Measurements from ENCODE around the gene SFMBT1. TPM values are rescaled to one million over a fixed set of nuclear protein-coding genes. Genes with fewer than 3 reads are reported as not detected.

Gene SFMBT1
- total RNA-seq, 6 experiments from 2014 or later, result 9.2 to 14.0 (median 10.7) TPM

DNA sequence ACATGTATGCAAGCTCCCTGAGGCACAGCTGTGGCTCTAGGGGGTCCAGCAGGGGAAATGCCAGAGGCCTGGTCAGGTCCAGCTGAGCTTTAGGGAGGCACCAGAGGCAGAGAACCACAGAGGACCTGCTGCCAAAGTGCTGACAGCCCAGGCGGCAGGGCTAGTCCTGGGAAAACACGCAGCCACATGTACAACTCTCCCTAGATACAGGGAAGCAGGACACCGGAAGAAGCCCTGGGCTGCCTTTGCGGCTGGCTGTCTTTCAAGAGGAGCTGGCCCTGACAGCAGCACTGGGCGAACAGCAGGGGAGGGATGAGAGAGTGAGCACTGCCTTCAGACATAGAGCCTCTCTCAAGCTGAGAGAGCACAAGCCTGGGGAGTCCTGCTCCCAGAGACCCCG, 43.6 kb upstream of the SFMBT1 start:
- Histone ChIP-seq H3K36me3 (peaks cover 0 to 7% (median 1%) of the 10 kb centered on the region in 4 donors), H3K4me1 (peaks cover 0 to 35% (median 12%) of the 10 kb centered on the region in 4 donors), H3K9me3 (no peaks in the 10 kb centered on the region), H3K27me3 (no peaks in the 10 kb centered on the region), H3K27ac (no peak overlapping the region), H3K4me3 (no peak overlapping the region)
- no peak for ATAC-seq
- intact Hi-C loops (cut with DNase I), result no loop called here
- TF ChIP-seq, protein P1, sequence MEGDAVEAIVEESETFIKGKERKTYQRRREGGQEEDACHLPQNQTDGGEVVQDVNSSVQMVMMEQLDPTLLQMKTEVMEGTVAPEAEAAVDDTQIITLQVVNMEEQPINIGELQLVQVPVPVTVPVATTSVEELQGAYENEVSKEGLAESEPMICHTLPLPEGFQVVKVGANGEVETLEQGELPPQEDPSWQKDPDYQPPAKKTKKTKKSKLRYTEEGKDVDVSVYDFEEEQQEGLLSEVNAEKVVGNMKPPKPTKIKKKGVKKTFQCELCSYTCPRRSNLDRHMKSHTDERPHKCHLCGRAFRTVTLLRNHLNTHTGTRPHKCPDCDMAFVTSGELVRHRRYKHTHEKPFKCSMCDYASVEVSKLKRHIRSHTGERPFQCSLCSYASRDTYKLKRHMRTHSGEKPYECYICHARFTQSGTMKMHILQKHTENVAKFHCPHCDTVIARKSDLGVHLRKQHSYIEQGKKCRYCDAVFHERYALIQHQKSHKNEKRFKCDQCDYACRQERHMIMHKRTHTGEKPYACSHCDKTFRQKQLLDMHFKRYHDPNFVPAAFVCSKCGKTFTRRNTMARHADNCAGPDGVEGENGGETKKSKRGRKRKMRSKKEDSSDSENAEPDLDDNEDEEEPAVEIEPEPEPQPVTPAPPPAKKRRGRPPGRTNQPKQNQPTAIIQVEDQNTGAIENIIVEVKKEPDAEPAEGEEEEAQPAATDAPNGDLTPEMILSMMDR (IDR thresholded peaks at IDR 0.05), result no peak
- no peak for DNase-seq
- 100% methylated on average over 1 of the region's 6 CpGs for WGBS (ENCODE audit: insufficient coverage, low coverage, low lambda C conversion rate, missing lambda C conversion rate)

DNA sequence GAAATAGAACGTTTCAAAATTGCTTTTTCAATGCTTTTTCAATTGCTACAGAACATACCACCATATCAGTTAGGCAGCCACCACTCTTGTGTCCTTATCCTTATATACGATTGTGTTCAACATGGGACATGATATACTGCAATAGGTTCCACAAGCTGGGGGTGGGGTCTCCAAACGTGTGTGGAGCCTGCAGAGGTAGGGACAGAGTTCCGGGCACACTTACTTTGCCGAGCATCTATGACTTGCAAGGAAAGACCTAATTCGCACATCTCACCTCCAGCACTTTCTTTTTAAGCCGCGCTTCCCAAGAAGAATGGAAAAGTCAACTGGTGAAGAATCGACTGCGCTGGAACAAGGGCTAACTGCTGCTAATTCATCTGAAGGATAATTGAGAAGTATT, 39.6 kb upstream of the SFMBT1 start:
- Histone ChIP-seq H3K4me3 (no peak overlapping the region), H3K27ac (peak overlapping the region in 1 of 3 donors; percentile 65), H3K9me3 (no peaks in the 10 kb centered on the region), H3K4me1 (peaks cover 0 to 20% (median 5%) of the 10 kb centered on the region in 4 donors), H3K27me3 (no peaks in the 10 kb centered on the region), H3K36me3 (peaks cover 0 to 2% (median 0%) of the 10 kb centered on the region in 4 donors)
- no peak for ATAC-seq
- no peak for DNase-seq
- TF ChIP-seq, protein P1 (IDR thresholded peaks at IDR 0.05), result no peak
- TF ChIP-seq POLR2A (IDR thresholded peaks at IDR 0.05), result no peak
- 88% methylated on average over 9 of the region's 10 CpGs for WGBS (ENCODE audit: insufficient coverage, low coverage, low lambda C conversion rate, missing lambda C conversion rate)
- intact Hi-C loops (cut with DNase I), result no loop called here

DNA sequence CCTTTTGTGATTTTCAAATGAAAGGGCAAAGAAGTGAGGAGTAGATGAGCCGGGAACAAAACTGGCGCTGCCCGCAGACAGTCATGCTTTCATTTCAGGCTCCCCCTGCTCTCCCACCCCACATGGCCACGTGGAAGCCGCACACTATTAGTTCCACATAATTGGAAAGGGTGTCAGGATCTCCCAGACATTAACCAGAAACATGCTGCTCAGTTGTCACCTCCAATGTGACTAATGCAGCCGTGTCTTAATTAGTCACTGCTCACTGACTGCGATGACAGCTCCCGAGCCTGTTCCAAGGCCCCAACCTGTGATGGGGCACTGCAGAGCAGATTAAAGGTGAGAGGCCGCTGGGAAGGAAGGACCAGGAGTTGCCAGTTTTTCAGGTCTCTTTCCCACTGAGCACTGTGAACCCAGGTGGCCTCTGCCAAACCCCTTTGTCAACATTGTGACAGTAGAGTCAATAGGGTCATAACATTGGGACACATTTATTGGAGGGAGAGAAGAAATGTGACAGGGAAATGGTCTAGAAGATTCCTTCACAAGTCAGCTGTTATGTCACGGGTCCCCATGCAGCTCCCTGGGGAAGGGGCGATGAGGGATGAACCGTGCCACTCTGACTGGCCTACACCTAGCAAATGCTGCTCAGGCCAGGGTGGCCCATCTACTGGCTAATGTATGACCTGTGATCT, 38.6 kb upstream of the SFMBT1 start:
- peak; percentile 64 to 81 (median 73) for ATAC-seq
- 68% methylated on average over 7 of the region's 12 CpGs for WGBS (ENCODE audit: insufficient coverage, low coverage, low lambda C conversion rate, missing lambda C conversion rate)
- Histone ChIP-seq H3K36me3 (no peaks in the 10 kb centered on the region), H3K4me1 (peaks cover 0 to 20% (median 5%) of the 10 kb centered on the region in 4 donors), H3K27me3 (no peaks in the 10 kb centered on the region), H3K27ac (peak overlapping the region in 2 of 3 donors; percentile 15 to 65), H3K9me3 (no peaks in the 10 kb centered on the region), H3K4me3 (no peak overlapping the region)
- intact Hi-C loops (cut with DNase I), result no loop called here
- DNase-seq, result no peak
- TF ChIP-seq, protein P1 (IDR thresholded peaks at IDR 0.05), result no peak
- no peak for TF ChIP-seq POLR2A (IDR thresholded peaks at IDR 0.05)

DNA sequence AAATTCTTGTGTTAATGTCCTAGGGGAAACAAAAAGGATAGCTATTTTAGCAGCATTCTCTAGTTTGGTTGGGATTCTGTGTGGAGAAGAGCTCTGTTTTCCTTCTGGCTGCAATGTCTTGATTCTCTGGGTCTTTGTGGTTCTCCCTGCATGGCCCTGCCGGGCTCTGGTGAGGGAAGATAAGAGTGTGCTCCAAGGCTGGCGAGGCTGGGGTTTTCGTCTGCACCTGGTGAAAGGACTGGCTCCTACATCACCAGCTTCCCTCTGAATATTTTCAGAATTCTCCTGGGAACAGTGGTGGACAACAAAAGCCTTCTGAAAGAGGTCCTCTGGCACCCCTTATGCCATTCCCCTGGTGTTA, 38.1 kb upstream of the SFMBT1 start:
- intact Hi-C loops (cut with DNase I), result no loop called here
- H3K27me3 ChIP-seq, result no peaks in the 10 kb centered on the region
- H3K4me1 ChIP-seq, result peaks cover 0 to 20% (median 5%) of the 10 kb centered on the region in 4 donors
- WGBS (ENCODE audit: insufficient coverage, low coverage, low lambda C conversion rate, missing lambda C conversion rate), result 94% methylated on average over 2 of the region's 3 CpGs
- no peaks in the 10 kb centered on the region for H3K9me3 ChIP-seq
- TF ChIP-seq POLR2A (IDR thresholded peaks at IDR 0.05), result no peak
- TF ChIP-seq, protein P1 (IDR thresholded peaks at IDR 0.05), result no peak
- no peak overlapping the region for H3K4me3 ChIP-seq
- H3K27ac ChIP-seq, result no peak overlapping the region
- DNase-seq, result no peak
- ATAC-seq, result peak in 1 of 4 donors; percentile 3
- H3K36me3 ChIP-seq, result no peaks in the 10 kb centered on the region

Data from right lobe of liver (tissue), 6 donors.